SW480 (cell line): ENCODE measurements around the gene RPS19BP1.

Experiments used
- DNase-seq: peaks from one replicate; pipeline ENCODE4 v3.0.0-alpha.2; 2016; ENCODE audit warnings: low spot score

Gene RPS19BP1

DNA sequence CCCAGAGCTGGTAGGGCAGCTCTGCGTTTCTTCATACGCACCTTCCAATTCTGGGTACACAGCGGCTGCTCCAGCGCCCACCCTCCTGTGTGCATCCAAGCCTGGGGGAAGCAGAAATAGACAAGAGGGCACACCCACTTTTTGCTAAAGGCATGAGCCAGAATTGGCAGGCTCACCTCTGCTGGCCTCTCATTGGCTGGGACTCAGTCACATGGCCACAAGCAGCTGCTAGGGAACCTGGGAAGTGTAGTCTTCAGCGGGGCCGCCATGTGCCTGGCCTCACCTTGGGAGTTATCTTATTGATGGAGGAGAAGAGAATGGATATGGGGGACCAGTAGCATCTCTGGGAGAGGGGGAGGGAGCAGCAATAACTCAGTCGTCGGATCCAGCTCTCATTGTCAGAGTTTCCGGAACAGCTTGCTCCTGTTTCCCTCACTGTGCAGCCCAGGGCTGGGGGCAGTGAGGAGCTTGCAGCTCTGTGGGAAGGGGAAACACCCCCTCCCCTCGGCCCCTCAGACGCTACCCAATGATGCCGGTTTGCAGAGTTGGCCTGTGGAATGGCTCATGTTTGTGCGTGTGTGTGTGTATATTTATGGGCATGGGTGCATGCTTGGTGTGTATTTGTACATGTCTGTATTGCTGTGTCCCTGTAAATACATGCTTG lies 42.3 kb downstream of the RPS19BP1 start:
- peak; percentile 66 for DNase-seq

DNA sequence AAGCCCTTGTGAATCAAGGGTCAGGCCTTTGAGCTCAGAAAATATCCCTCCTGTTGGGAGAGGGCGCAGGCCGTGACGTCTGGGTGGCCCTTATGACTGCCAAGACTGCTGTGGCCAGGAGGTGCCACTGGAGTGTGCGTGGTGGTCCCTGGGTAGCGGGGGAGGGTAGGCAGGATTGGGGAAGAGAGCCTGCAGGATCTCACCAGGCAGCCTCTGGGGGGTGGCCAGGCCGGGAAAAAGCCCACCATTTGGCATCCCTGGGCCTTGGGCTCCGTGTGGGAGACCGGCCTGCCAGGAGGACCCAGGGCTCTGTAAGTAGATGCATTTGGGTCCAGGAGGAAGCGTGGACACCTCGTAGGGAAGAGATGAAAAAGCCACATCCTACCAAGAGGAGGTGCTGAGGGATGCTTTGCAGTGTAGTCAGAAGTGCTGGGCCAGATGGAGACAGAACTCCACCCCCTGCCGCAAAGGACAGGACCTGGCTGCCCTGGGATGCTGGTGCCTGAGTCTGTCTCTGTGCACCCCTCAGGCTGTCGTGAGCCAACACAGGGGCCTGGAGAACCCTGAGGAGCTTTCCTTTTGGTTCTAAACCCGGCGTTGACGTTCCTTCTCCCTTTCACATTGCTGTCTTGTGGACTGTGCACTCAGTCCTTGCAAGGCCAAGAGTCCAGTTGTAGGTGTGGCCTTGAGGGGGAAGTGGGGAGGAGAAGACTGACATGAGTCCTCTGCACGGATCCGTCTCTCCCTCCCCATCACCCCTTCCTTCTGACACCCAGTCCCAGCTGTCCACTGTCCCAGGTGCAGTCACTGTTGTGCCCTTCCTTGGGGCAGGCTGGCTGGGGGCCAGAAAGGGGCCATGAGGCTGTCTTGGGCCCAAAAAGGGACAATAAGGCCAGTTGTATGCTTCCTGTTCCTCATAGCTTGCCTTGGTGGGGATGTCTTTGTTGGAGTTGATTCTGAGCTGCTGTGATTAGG lies 43.2 kb downstream of the RPS19BP1 start:
- no peak for DNase-seq

GRCh38 chr22:39488563-39489083 lies 43.9 kb downstream of the RPS19BP1 start:
- DNase-seq, result no peak

GRCh38 chr22:39487826-39488520 lies 44.6 kb downstream of the RPS19BP1 start:
- no peak for DNase-seq

DNA sequence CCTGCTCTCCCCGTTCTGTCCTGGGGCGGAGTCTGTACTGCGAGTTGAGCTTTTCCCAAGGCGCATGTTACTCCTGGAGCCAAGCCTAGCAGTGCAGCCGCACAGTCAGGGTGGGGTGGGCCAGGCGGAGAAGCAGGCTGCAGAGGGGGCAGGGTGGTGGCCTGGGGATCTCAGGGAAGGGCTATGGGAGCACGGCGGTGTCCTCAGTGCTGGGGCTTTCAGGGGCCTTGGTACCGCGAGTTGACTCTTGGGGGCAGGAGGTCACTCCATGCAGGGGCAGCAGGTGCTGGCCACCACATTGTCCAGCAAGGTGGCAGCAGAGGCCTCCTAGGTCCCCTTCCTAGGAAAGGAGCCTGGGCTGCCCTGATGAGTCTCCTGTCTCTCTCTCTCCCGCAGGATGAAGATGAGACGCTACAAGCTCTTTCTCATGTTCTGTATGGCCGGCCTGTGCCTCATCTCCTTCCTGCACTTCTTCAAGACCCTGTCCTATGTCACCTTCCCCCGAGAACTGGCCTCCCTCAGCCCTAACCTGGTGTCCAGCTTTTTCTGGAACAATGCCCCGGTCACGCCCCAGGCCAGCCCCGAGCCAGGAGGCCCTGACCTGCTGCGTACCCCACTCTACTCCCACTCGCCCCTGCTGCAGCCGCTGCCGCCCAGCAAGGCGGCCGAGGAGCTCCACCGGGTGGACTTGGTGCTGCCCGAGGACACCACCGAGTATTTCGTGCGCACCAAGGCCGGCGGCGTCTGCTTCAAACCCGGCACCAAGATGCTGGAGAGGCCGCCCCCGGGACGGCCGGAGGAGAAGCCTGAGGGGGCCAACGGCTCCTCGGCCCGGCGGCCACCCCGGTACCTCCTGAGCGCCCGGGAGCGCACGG lies 45.4 kb downstream of the RPS19BP1 start:
- no peak for DNase-seq

DNA sequence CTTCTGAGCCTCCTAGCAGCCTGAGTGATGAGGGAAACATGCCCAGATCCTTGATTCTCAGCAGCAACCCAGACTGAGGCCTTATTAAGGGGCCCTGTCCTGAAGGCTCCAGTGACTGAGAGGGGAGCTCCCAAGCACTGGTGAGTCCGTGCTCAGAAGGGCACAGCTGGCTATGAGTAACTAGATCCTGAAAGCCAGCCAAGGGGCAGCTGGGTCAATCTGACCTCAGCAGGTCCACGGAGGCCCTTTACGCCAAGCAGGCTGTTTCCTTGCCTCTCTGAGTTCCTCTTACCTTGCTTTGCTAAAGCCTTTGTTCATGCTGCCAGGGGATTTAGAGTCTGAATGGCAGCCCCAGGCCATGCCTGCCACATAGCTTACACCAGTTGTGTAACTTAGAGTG lies 49.8 kb downstream of the RPS19BP1 start:
- no peak for DNase-seq

DNA sequence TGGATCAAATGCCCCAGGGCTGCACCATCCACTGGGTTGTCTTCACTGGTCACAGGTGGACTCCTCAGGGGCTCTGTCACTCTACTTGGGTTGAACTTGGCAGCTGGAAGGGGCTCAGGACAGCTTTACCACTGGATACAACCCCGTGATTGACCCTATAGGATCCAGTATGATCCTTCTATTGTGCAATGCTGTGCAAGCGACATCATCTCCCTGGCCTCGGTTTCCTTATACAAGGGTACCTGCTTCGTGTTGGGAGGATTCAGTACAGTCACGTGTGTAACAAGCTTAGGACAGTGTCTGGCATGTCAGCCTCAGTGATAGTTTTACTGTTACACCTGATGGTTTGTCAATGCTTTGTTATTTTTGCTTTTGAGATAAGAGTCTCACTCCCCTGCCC lies 51.0 kb downstream of the RPS19BP1 start:
- DNase-seq, result no peak

GRCh38 chr22:39481054-39481453 lies 51.5 kb downstream of the RPS19BP1 start:
- no peak for DNase-seq

DNA sequence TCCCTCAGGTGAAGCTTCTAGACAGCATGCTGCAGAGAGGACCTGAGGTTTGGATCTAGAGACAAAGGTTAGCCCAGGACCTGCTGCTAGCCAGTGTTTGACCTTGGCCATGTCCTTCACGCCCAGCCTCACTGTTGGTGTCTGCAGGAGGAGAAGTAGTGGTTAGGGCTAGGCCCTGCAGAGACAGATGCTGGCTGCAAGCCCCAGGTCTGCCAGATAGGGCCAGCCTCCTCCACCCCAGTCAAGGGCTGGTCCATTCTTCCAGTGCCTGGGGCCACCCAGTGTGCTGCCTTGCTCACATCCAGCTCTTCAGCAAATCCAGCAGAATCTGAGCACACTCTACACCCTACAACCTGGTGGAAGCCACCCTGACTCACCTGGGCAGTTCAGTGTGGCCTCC lies 52.0 kb downstream of the RPS19BP1 start:
- DNase-seq, result no peak

DNA sequence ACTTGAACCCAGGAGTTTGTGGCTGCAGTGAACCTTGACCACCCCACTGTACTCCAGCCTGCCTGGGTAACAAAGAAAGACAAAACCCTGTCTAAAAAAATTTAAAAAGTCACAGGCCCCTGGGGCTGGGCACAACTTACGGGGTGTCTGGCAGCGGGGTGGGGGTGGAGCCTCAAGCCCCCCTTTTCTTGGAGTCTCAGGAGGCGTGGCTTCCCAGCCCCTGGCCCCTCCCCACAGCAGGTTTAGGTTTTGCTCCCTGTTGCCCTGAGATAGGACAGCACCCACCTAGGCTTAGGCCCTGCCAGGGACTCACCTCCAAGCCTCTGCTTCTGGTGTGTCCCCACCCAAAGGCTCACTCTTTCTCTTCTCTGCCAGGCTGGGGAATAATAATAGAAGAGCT lies 53.3 kb downstream of the RPS19BP1 start:
- DNase-seq, result no peak
